ENCODE data around the gene ZKSCAN3. TPM values are rescaled to one million over a fixed set of nuclear protein-coding genes. Genes with fewer than 3 reads are reported as not detected.

Gene ZKSCAN3
- total RNA-seq, 1 donor from 2014 or later: 4.9 TPM

DNA sequence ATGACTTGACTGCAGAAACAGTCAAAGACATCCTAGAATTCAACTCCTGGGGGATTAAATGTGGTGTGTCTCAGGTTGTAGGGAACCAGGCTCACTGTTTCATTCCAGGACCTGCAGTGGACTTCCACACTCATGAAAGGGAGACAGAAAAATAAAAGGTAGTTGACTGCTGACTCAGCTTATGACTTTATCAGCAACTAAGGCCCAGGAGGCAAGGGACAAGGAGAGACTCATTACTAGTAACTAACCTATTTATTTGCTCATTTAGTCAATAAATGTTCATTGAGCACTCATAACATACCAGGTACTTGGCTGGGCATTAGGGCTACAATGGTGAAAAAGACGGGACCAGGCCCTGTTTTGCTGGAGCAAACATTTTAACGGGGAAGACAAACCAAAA, 16.7 kb upstream of the ZKSCAN3 start:
- H3K9me3 Mint-ChIP-seq (ENCODE audit: low read depth): peaks cover 5% of the 10 kb centered on the region
- no peak for DNase-seq (ENCODE audit: low spot score)
- H3K36me3 Mint-ChIP-seq (ENCODE audit: low read depth): peaks cover 6% of the 10 kb centered on the region
- no peak overlapping the region for H3K4me3 Mint-ChIP-seq (ENCODE audit: unreplicated experiment)
- H3K27ac Mint-ChIP-seq (ENCODE audit: unreplicated experiment): no peak overlapping the region
- H3K4me1 Mint-ChIP-seq (ENCODE audit: low read depth): peaks cover 3% of the 10 kb centered on the region
- TF ChIP-seq, protein P1, sequence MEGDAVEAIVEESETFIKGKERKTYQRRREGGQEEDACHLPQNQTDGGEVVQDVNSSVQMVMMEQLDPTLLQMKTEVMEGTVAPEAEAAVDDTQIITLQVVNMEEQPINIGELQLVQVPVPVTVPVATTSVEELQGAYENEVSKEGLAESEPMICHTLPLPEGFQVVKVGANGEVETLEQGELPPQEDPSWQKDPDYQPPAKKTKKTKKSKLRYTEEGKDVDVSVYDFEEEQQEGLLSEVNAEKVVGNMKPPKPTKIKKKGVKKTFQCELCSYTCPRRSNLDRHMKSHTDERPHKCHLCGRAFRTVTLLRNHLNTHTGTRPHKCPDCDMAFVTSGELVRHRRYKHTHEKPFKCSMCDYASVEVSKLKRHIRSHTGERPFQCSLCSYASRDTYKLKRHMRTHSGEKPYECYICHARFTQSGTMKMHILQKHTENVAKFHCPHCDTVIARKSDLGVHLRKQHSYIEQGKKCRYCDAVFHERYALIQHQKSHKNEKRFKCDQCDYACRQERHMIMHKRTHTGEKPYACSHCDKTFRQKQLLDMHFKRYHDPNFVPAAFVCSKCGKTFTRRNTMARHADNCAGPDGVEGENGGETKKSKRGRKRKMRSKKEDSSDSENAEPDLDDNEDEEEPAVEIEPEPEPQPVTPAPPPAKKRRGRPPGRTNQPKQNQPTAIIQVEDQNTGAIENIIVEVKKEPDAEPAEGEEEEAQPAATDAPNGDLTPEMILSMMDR (IDR thresholded peaks at IDR 0.05): no peak
- H3K27me3 Mint-ChIP-seq (ENCODE audit: low read depth): no peaks in the 10 kb centered on the region

DNA sequence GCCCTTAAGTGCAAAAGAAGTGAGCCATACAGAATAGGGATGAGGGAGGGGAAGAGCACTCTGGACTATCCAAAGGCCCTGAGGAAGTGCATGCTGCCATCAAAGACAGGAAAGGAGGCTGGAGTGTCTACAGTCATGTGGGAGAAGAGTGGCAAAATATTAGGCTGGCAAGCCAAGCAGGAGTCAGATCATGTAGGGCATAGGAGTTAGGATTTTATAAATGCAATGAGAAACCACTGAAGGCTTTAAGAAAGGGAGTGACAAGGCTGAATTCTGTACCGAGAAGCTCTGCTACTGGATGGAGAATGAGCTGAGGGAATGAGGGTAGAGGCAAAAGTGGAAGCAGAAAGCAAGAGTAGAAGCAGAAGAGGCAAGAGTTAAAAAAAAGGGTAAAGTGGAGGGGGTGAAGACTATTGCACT, 16.1 kb upstream of the ZKSCAN3 start:
- Mint-ChIP-seq H3K4me3 (ENCODE audit: unreplicated experiment) (no peak overlapping the region), H3K27me3 (ENCODE audit: low read depth) (no peaks in the 10 kb centered on the region), H3K36me3 (ENCODE audit: low read depth) (peaks cover 6% of the 10 kb centered on the region), H3K4me1 (ENCODE audit: low read depth) (peaks cover 3% of the 10 kb centered on the region), H3K27ac (ENCODE audit: unreplicated experiment) (no peak overlapping the region), H3K9me3 (ENCODE audit: low read depth) (peaks cover 3% of the 10 kb centered on the region)
- TF ChIP-seq, protein P1 (IDR thresholded peaks at IDR 0.05): no peak
- no peak for DNase-seq (ENCODE audit: low spot score)

DNA sequence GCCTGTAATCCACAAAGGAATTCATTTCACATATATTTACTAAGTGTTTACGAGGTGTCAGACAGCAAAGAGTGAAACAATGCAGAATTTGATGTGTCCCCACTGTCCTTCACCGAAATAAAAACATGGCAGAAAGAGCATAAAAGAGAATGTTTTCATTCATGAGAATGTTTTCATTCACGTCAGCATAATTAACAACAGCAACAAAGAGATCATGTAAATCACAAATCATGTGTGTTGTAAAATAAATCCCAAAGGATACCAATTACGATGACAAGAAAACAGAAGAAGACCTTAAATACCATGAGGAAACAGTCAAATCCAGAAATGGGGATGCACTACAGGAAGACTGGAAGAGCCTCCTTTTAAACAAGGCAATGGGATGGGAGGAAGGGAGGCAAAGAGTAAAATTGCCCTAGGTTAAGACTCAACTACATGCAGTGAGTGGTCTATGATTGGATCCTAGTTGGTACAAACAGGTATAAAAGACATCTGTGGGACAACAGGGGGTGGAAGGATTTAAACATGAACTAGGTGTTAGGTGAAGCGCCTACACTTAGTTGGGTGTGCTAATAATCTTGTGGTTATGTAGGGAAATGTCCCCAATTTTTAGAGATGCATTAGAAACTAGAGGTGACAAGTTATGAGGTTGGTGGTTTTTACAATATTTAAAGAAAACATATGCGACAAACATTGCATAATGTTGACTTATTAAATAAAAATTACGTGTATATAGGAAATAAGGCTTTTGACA, 15.3 kb upstream of the ZKSCAN3 start:
- Mint-ChIP-seq H3K27ac (ENCODE audit: unreplicated experiment) (no peak overlapping the region), H3K27me3 (ENCODE audit: low read depth) (no peaks in the 10 kb centered on the region), H3K9me3 (ENCODE audit: low read depth) (no peaks in the 10 kb centered on the region), H3K4me3 (ENCODE audit: unreplicated experiment) (no peak overlapping the region), H3K4me1 (ENCODE audit: low read depth) (peaks cover 3% of the 10 kb centered on the region), H3K36me3 (ENCODE audit: low read depth) (no peaks in the 10 kb centered on the region)
- DNase-seq (ENCODE audit: low spot score): no peak
- TF ChIP-seq, protein P1 (IDR thresholded peaks at IDR 0.05): no peak

DNA sequence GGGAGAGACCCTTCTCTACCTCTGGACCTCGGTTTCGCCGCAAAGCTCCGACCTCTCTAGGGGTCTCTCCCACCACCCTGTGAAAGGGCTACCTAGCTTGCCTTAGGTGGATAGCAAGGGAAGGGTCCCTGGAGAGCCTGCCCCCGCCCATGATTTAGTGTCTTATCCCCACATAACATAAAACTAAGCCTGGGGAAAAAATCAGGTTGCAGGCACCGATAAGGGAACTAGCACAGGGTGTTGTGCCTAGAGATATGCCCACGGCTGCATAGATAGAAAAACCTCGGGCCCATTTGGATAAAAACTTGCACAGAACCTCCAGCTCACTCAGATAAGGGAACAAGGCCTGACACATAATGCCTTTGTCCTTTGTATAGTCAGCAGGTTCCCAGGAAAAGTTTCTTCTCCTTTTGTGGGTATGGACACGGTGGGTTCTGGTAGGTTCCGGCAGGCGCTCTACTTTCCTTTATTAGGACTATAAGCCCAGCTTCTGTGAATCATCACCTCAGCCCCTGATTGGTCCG, 14.6 kb upstream of the ZKSCAN3 start:
- Mint-ChIP-seq H3K4me1 (ENCODE audit: low read depth) (peaks cover 3% of the 10 kb centered on the region), H3K9me3 (ENCODE audit: low read depth) (peaks cover under 1% of the 10 kb centered on the region), H3K4me3 (ENCODE audit: unreplicated experiment) (no peak overlapping the region), H3K27ac (ENCODE audit: unreplicated experiment) (no peak overlapping the region), H3K27me3 (ENCODE audit: low read depth) (no peaks in the 10 kb centered on the region), H3K36me3 (ENCODE audit: low read depth) (no peaks in the 10 kb centered on the region)
- TF ChIP-seq, protein P1 (IDR thresholded peaks at IDR 0.05): no peak
- no peak for DNase-seq (ENCODE audit: low spot score)

DNA sequence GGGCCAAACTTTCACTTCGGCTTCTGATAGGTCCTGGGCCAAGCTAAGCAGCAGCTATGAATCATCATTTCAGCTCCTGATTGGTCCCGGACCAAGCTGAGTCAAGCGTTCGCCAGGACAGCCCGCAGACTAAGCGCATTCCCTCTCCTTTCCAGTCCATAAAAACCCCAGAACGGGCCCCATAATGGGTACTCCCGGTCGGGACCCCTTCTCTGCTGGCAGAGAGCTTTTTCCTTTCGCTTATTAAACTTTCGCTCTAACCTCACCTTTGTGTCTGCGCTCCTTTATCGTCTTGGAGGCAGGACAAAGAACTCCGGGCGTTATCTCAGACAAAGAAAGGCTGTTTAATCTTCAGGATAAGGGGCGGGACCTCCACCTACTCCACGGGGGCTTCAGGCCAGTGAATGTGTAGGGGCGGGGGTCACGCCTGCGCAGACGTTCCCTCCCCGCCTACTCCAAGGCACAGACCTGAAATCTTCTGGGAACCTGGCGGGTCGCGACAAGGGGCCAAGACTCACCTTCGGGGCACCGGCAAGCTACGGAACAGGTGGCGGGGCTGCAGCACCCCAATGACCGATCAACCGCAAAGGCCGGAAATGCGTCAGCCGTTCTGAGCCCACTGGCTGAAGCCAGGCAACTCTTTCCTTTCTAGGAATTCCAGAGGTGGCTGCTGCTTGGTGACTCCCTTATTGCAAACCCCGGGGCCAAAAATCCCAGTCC, 14.0 kb upstream of the ZKSCAN3 start, which contains the start of gene ZSCAN31:
ZSCAN31 (minus strand) TSS at position 585 of the 720 bp plus-strand sequence. CDS start 6,465 bp downstream, outside the sequence.
- Mint-ChIP-seq H3K9me3 (ENCODE audit: low read depth) (peaks cover 4% of the 10 kb centered on the region), H3K4me1 (ENCODE audit: low read depth) (peaks cover 3% of the 10 kb centered on the region), H3K27me3 (ENCODE audit: low read depth) (no peaks in the 10 kb centered on the region), H3K36me3 (ENCODE audit: low read depth) (no peaks in the 10 kb centered on the region), H3K4me3 (ENCODE audit: unreplicated experiment) (no peak within 1 kb of the TSS), H3K27ac (ENCODE audit: unreplicated experiment) (no peak within 1 kb of the TSS)
- peak; percentile 95 for DNase-seq (ENCODE audit: low spot score)
- TF ChIP-seq, protein P1 (IDR thresholded peaks at IDR 0.05): no peak
